ENCODE data around the gene TMEM203.

TMEM203 gene

DNA sequence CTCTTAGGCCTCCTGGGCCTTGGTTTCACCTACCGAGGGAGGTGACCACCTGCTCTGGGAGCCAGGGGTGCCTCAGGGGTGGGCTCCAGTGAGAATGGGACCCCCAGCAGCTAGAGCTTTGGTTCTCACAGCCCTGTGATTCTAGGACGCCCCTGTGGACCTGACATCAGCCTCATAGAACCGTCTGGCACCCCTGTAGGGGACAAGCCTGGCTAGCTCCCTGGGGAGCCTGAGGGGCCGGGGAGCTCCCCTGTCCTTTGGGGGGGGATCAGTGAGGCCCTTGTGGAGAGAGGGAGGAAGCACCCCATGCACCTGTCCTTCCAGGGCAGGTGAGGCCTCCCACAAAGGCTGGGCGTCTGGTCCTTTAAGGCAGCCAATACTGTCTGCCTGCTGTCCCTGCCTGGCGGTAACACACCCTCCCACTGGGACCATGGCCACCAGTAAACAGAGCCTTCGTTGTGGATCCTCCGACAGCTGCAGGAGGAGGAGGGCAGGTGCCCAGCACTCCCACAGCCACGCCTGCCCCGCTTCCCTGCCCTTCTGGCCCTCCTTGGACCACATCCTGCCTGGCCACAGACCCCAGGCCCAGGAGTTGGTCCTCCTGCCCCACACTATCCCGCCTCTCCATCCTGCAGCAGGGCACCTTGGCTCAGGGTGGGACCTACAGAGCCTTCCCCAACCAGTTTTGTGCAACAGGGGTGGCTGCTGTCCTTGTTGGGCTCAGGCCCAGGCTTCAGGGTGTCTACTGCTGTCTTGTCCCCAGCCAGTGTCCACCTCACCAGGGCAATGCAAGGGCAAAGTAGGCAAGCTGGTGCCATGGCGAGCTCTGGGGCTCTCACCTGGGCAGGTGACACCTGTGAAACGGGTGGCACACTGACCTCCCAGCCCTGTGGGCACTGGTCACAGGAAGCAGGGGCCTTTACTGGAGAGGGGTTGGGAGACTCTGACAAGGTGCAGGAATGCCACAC, 32.6 kb upstream of the TMEM203 start:
- no peak overlapping the region for H3K4me3 ChIP-seq (ENCODE audit: low read depth, low read length)
- peak; percentile 64 for DNase-seq (ENCODE audit: low read depth)
- TF ChIP-seq, protein P1, sequence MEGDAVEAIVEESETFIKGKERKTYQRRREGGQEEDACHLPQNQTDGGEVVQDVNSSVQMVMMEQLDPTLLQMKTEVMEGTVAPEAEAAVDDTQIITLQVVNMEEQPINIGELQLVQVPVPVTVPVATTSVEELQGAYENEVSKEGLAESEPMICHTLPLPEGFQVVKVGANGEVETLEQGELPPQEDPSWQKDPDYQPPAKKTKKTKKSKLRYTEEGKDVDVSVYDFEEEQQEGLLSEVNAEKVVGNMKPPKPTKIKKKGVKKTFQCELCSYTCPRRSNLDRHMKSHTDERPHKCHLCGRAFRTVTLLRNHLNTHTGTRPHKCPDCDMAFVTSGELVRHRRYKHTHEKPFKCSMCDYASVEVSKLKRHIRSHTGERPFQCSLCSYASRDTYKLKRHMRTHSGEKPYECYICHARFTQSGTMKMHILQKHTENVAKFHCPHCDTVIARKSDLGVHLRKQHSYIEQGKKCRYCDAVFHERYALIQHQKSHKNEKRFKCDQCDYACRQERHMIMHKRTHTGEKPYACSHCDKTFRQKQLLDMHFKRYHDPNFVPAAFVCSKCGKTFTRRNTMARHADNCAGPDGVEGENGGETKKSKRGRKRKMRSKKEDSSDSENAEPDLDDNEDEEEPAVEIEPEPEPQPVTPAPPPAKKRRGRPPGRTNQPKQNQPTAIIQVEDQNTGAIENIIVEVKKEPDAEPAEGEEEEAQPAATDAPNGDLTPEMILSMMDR (IDR thresholded peaks at IDR 0.05; ENCODE audit: control insufficient read depth, extremely low read depth, insufficient read depth) = no peak

DNA sequence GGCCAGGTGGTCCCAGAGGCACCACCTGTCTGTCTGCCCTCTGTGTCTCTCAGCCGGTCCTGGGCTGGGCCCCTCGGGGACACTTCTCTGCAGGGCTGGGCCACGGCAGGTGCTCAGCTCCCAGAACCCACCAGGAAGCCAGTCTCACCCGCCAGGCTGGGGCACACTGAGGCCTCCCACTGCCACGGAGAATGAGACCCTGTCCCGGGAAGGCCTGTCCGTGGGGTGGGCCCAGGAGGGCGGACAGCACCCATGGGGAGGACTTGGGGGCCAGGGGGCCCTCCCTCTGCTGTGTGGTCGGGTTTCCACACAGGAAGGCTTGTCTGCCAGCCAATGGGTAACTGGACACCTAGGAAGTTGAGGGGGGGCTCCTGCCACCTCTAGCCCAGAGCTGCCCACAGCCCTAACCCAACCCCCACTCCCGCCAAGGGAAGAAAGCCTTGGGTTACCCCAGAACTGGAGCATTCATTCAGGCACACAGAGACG, 31.5 kb upstream of the TMEM203 start:
- TF ChIP-seq, protein P1 (IDR thresholded peaks at IDR 0.05; ENCODE audit: control insufficient read depth, extremely low read depth, insufficient read depth) = no peak
- no peak overlapping the region; the same call in 1 of the 2 replicates for H3K4me3 ChIP-seq (ENCODE audit: low read depth, low read length)
- no peak for DNase-seq (ENCODE audit: low read depth)

DNA sequence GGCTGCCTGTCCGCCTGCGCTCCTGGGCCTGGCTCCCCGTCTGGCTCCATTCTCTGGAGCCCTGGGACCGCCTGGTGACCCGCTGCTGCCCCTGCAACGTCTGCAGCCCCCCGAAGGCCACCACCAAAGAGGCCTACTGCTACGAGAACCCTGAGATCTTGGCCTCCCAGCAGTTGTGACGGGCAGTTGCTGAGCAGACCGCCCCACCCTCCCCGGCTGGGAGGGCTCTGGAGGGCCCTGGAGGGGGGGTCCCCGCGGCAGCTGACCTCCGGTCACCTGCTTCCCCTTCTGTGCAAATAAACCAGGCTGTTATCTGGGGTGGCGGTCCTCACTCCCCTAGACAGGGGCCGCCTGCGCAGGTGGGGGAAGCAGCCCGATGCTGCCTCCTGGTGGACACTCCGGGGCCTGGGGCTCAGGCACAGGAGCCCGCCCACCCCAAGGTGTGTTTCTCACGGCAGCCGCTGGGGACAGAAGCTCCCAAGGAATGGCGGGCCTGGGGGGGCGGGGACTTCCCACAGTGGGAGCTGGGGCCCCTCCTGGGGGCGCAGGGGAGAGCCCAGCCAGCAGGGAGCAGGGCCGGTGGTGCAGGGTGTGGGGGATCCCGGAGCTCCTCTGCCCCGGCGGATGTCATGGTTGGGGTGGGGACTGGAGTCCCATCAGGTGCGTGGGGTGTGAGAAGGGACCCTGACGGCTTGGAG, 30.9 kb upstream of the TMEM203 start:
- H3K4me3 ChIP-seq (ENCODE audit: low read depth, low read length) = no peak overlapping the region; the same call in 1 of the 2 replicates
- TF ChIP-seq, protein P1 (IDR thresholded peaks at IDR 0.05; ENCODE audit: control insufficient read depth, extremely low read depth, insufficient read depth) = peak; percentile 97
- peak; percentile 23 for DNase-seq (ENCODE audit: low read depth)

DNA sequence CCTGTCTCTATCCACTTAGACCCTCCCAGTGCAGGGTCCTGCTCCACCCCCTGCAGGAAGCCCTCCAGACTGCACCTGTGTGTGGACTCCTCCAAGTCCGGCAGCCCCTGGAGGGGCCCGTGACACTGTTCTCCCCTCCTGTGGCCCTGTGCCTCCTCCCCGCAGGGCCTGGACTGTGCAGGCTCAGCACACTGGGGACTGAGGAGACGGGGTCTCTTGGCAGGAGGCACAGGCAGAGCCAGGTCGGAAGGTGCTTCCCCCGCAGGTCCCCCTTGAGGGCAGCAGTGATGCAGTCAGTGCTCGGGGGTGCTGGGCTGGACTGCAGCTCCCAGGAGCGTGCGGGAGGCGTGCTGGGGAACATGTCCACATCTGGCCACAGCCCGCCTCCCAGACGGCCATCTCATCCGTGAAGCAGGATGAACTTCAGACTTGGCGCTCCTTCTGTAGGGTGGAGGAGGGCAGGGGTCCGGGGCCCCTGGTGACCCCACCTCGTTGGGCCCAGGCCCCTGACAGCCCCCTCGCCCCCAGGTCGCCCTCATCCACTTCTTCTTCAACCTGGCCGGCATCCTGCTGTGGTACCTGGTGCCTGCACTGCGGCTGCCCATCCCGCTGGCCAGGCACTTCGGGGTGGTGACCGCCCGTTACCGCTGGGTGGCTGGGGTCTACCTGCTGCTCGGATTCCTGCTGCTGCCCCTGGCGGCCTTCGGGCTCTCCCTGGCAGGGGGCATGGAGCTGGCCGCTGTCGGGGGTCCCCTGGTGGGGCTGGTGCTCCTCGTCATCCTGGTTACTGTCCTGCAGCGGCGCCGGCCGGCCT, 30.2 kb upstream of the TMEM203 start:
- DNase-seq (ENCODE audit: low read depth) = no peak
- TF ChIP-seq, protein P1 (IDR thresholded peaks at IDR 0.05; ENCODE audit: control insufficient read depth, extremely low read depth, insufficient read depth) = no peak
- H3K4me3 ChIP-seq (ENCODE audit: low read depth, low read length) = no peak overlapping the region

DNA sequence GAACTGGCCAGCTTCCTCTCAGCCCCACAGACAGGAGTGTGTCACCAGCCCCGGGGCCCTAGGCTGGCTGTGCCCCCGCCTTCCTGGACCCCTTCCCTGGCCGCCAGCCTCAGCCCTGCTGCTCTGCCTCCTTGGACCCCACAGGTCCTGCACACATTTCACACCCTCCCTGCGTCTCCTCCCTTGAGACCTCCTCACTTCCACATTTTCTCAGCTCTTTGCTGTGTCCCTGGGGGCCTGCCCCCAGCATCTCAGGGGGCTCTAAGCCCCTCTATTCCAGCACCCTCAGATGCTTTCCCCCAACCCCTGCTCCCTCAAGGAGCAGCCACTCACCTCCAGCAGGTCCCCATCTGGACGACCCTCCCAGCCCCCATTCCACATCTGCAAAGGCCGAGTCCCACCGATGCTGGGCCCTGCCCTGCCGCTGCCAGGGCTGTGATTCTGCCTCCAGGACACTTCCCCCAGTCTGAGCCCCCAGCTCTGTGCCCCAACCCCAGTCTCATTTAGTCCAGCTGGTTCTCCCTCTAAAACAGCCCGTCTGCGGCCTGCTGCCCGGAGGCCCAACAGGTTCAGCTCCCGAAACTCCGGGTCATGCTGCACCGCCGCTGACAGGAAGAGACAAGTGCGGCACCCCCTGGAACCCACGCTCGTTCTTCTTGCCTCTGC, 29.4 kb upstream of the TMEM203 start:
- TF ChIP-seq, protein P1 (IDR thresholded peaks at IDR 0.05; ENCODE audit: control insufficient read depth, extremely low read depth, insufficient read depth) = no peak
- no peak for DNase-seq (ENCODE audit: low read depth)
- no peak overlapping the region for H3K4me3 ChIP-seq (ENCODE audit: low read depth, low read length)

Measured in LNCaP clone FGC (cell line).